Endodermal cell (in vitro differentiated cells): ENCODE measurements around the gene TRIO. TPM values are rescaled to one million over a fixed set of nuclear protein-coding genes. Genes with fewer than 3 reads are reported as not detected.

Experiments used
- DNase-seq: peaks from one replicate; pipeline ENCODE4 v3.0.0-alpha.2; 2017
- H3K27ac ChIP-seq: 2 replicates; pipeline ENCODE4 v1.5.1; 2013; ENCODE audit warnings: mild to moderate bottlenecking, low read depth, low read length, moderate library complexity
- H3K27me3 ChIP-seq: 2 replicates; pipeline ENCODE4 v1.6.1; 2013; ENCODE audit warnings: mild to moderate bottlenecking, low read length, moderate library complexity; ENCODE audit not compliant: insufficient read depth, control insufficient read depth, poor library complexity, severe bottlenecking
- H3K36me3 ChIP-seq: 2 replicates; pipeline ENCODE4 v1.7.0; 2013; ENCODE audit warnings: mild to moderate bottlenecking, low read length, moderate library complexity; ENCODE audit not compliant: control insufficient read depth, insufficient read depth
- H3K4me1 ChIP-seq: one replicate; pipeline ENCODE4 v1.7.0; 2013; ENCODE audit warnings: low read length; ENCODE audit not compliant: control insufficient read depth, insufficient read depth
- H3K4me3 ChIP-seq: 2 replicates; pipeline ENCODE4 v1.5.1; 2013; ENCODE audit warnings: mild to moderate bottlenecking, low read length, moderate library complexity
- H3K9ac ChIP-seq: 2 replicates; pipeline ENCODE4 v1.6.1; 2013; ENCODE audit warnings: mild to moderate bottlenecking, low read length, moderate library complexity; ENCODE audit not compliant: poor library complexity, severe bottlenecking; ENCODE audit errors: extremely low read depth
- H3K9me3 ChIP-seq: 2 replicates; pipeline ENCODE4 v1.6.1; 2013; ENCODE audit warnings: mild to moderate bottlenecking, low read length, moderate library complexity; ENCODE audit not compliant: control insufficient read depth
- H3K27ac Mint-ChIP-seq: 2 replicates; pipeline ENCODE4 v1.8.0; 2020; ENCODE audit warnings: mixed read lengths
- H3K27me3 Mint-ChIP-seq: 2 replicates; pipeline ENCODE4 v1.8.0; 2021; ENCODE audit warnings: mild to moderate bottlenecking, mixed read lengths; ENCODE audit not compliant: insufficient read depth
- H3K36me3 Mint-ChIP-seq: 2 replicates; pipeline ENCODE4 v1.8.0; 2020; ENCODE audit warnings: low read depth, mixed read lengths
- H3K4me1 Mint-ChIP-seq: 2 replicates; pipeline ENCODE4 v1.8.0; 2020; ENCODE audit warnings: mixed read lengths
- H3K4me3 Mint-ChIP-seq: 2 replicates; pipeline ENCODE4 v1.8.0; 2020; ENCODE audit warnings: mild to moderate bottlenecking, moderate library complexity, mixed read lengths
- H3K9me3 Mint-ChIP-seq: 2 replicates; pipeline ENCODE4 v1.8.0; 2020; ENCODE audit warnings: mild to moderate bottlenecking, mixed read lengths
- CTCF ChIP-seq: fragments of 200-600 bp; sonication (generic); conservative IDR thresholded peaks from 2 replicates; pipeline ENCODE4 v1.5.0; 2021; ENCODE audit warnings: antibody characterized with exemption, mild to moderate bottlenecking
- WGBS, 2 experiments: methylation state at CpG; one replicate each; pipeline versions ENCODE4 v1.1.5 to v1.1.7; 2013; ENCODE audit warnings: missing lambda C conversion rate in 2 of 2, mixed read lengths in 1 of 2; ENCODE audit not compliant: insufficient coverage in 1 of 2, insufficient read length in 1 of 2; 5-methylcytosine and 5-hydroxymethylcytosine counted together
- total RNA-seq, 2 donors: library from RNA; stranded (reverse); fragmentation: NEBNext Ultra II Directional in 1 of 2; extraction: Animal tissue kit (Norgen Biotek cat#: 25700) in 1 of 2; gene quantifications; 2 replicates in 1 of 2; 3 replicates in 1 of 2; pipeline ENCODE4 v1.2.1, GENCODE V29; 2021

Gene TRIO
- total RNA-seq, 2 donors from 2014 or later, result 88.3 to 109 TPM

GRCh38 chr5:14464096-14464495 is 321.0 kb downstream of the TRIO start:
- Histone ChIP-seq H3K27ac (no peak overlapping the region), H3K9me3 (no peaks in the 10 kb centered on the region), H3K36me3 (peaks cover 68% of the 10 kb centered on the region), H3K27me3 (no peaks in the 10 kb centered on the region), H3K9ac (no peak overlapping the region), H3K4me1 (no peaks in the 10 kb centered on the region), H3K4me3 (no peak overlapping the region)
- peak overlapping the region; percentile 8 for H3K4me3 Mint-ChIP-seq
- WGBS, 2 experiments, result 94 to 100% methylated on average over 2 to 3 of the region's 3 CpGs
- no peak for DNase-seq
- TF ChIP-seq CTCF, result no peak
- H3K27me3 Mint-ChIP-seq, result no peaks in the 10 kb centered on the region
- no peaks in the 10 kb centered on the region for H3K9me3 Mint-ChIP-seq
- H3K27ac Mint-ChIP-seq, result no peak overlapping the region
- peaks cover 22% of the 10 kb centered on the region for H3K4me1 Mint-ChIP-seq
- H3K36me3 Mint-ChIP-seq, result peaks cover 41% of the 10 kb centered on the region

- 78 to 84% methylated on average over 15 of the region's 15 CpGs for WGBS, 2 experiments
- Histone ChIP-seq H3K36me3 (peaks cover 64% of the 10 kb centered on the region), H3K9me3 (no peaks in the 10 kb centered on the region), H3K4me1 (no peaks in the 10 kb centered on the region), H3K4me3 (no peak overlapping the region), H3K9ac (no peak overlapping the region), H3K27me3 (no peaks in the 10 kb centered on the region), H3K27ac (no peak overlapping the region)
- Mint-ChIP-seq H3K27ac (peak overlapping the region; percentile 50), H3K27me3 (no peaks in the 10 kb centered on the region), H3K9me3 (no peaks in the 10 kb centered on the region), H3K4me1 (peaks cover 22% of the 10 kb centered on the region), H3K36me3 (peaks cover 38% of the 10 kb centered on the region), H3K4me3 (peak overlapping the region; percentile 8)
- DNase-seq, result no peak
- no peak for TF ChIP-seq CTCF
These were observed 321.5 kb downstream of the TRIO start for GRCh38 chr5:14464671-14465070.

- no peak overlapping the region for H3K27ac ChIP-seq
- H3K4me1 ChIP-seq, result no peaks in the 10 kb centered on the region
- Mint-ChIP-seq H3K4me3 (peak overlapping the region; percentile 8), H3K36me3 (peaks cover 38% of the 10 kb centered on the region), H3K4me1 (peaks cover 22% of the 10 kb centered on the region), H3K27ac (peak overlapping the region; percentile 50), H3K9me3 (no peaks in the 10 kb centered on the region), H3K27me3 (no peaks in the 10 kb centered on the region)
- no peak for TF ChIP-seq CTCF
- peaks cover 64% of the 10 kb centered on the region for H3K36me3 ChIP-seq
- H3K9me3 ChIP-seq, result no peaks in the 10 kb centered on the region
- H3K4me3 ChIP-seq, result no peak overlapping the region
- H3K27me3 ChIP-seq, result no peaks in the 10 kb centered on the region
- H3K9ac ChIP-seq, result no peak overlapping the region
- no peak for DNase-seq
- WGBS, 2 experiments, result 96 to 97% methylated on average over 4 of the region's 4 CpGs
These were observed 322.0 kb downstream of the TRIO start for GRCh38 chr5:14465116-14465515.
